OCI-LY7 (cell line): ENCODE data around the gene HMGXB4. TPM values are rescaled to one million over a fixed set of nuclear protein-coding genes. Genes with fewer than 3 reads are reported as not detected.
A peak's percentile ranks its signal among the peaks of the same experiment; 100 is the strongest.

Source experiments
- BruUV-seq: library from RNA; stranded (reverse); fragments of 400-500 nt; replicated peaks from 2 replicates; lab custom pipeline; 2021; lab: Mats Ljungman, UMichigan
- CTCF ChIA-PET: fragments of 300-600 bp; sonication (Branson Sonifier 250); formaldehyde crosslinking; loops from one replicate; lab custom pipeline; 2022; ENCODE audit warnings: antibody characterized with exemption; ENCODE audit not compliant: unreplicated experiment; lab: Charles Lee
- POLR2A ChIA-PET: fragments of 300-600 bp; sonication (Branson Sonifier 250); formaldehyde crosslinking; loops from one replicate; lab custom pipeline; 2022; ENCODE audit warnings: antibody characterized with exemption; lab: Charles Lee
- DNase-seq: peaks from one replicate; pipeline ENCODE4 v3.0.0-alpha.2; 2015; ENCODE audit warnings: low spot score
- H2AFZ ChIP-seq: fragments of 200-600 bp; sonication (generic), shearing (Covaris generic); 2 replicates; pipeline ENCODE4 v1.6.1; 2014; ENCODE audit warnings: mild to moderate bottlenecking, antibody characterized with exemption, low read length, moderate library complexity
- H3K27ac ChIP-seq: fragments of 200-600 bp; sonication (generic); 2 replicates; pipeline ENCODE4 v1.5.1; 2014; ENCODE audit warnings: mixed run types, low read depth, mild to moderate bottlenecking, moderate library complexity, low read length, inconsistent platforms; ENCODE audit not compliant: poor library complexity, severe bottlenecking
- H3K36me3 ChIP-seq: fragments of 200-600 bp; sonication (generic); 2 replicates; pipeline ENCODE4 v1.6.1; 2014; ENCODE audit warnings: mild to moderate bottlenecking, antibody characterized with exemption, low read length, moderate library complexity, mixed read lengths; ENCODE audit not compliant: insufficient read depth
- H3K4me1 ChIP-seq: fragments of 200-600 bp; sonication (generic); 2 replicates; pipeline ENCODE4 v1.5.1; 2014; ENCODE audit warnings: mild to moderate bottlenecking, low read length; ENCODE audit not compliant: insufficient read depth, poor library complexity, severe bottlenecking
- H3K4me2 ChIP-seq: fragments of 200-600 bp; sonication (generic); 2 replicates; pipeline ENCODE4 v1.6.1; 2014; ENCODE audit warnings: mild to moderate bottlenecking, low read length
- H3K4me3 ChIP-seq: fragments of 200-600 bp; sonication (generic); 2 replicates; pipeline ENCODE4 v1.5.1; 2014; ENCODE audit warnings: mild to moderate bottlenecking, low read depth, low read length; ENCODE audit not compliant: poor library complexity, severe bottlenecking
- H3K79me2 ChIP-seq: fragments of 200-600 bp; sonication (generic); 2 replicates; pipeline ENCODE4 v1.6.1; 2016; ENCODE audit warnings: low read depth, mild to moderate bottlenecking, low read length, moderate library complexity, mixed read lengths; ENCODE audit not compliant: insufficient read depth
- H3K9me2 ChIP-seq: fragments of 200-600 bp; sonication (generic); 2 replicates; pipeline ENCODE4 v1.6.1; 2016; ENCODE audit warnings: mild to moderate bottlenecking, low read length, mixed read lengths; ENCODE audit not compliant: insufficient read depth
- H3K9me3 ChIP-seq: fragments of 200-600 bp; sonication (generic); 2 replicates; pipeline ENCODE4 v1.6.1; 2014; ENCODE audit warnings: mild to moderate bottlenecking, mixed run types, low read length, mixed read lengths
- H4K20me1 ChIP-seq: fragments of 200-600 bp; sonication (generic); 2 replicates; pipeline ENCODE4 v1.6.1; 2014; ENCODE audit warnings: mild to moderate bottlenecking, antibody characterized with exemption, low read length, moderate library complexity, mixed read lengths; ENCODE audit not compliant: insufficient read depth
- CTCF ChIP-seq: fragments of 200-600 bp; sonication (generic); conservative IDR thresholded peaks from 2 replicates; pipeline ENCODE4 v1.5.1; 2014; ENCODE audit warnings: mild to moderate bottlenecking, antibody characterized with exemption, low read length, moderate library complexity, mixed read lengths
- EZH2phosphoT487 ChIP-seq: fragments of 200-600 bp; sonication (generic); IDR thresholded peaks from 2 replicates; pipeline ENCODE4 v1.6.1; 2018; ENCODE audit warnings: low read depth, borderline replicate concordance, mild to moderate bottlenecking, mixed run types, antibody characterized with exemption, low read length, moderate library complexity, mixed read lengths
- intact Hi-C: fragments of 100-400 bp; cut with micrococcal nuclease; formaldehyde crosslinking; loops from one replicate; pipeline ENCODE4 v1.10.0; 2022; ENCODE audit not compliant: unreplicated experiment
- total RNA-seq, 2 experiments: library from RNA; depleted of rRNA in 1 of 2; stranded (reverse); fragments of >200 nt in 1 of 2; shearing (Covaris generic) in 1 of 2; gene quantifications; 2 replicates each; pipeline ENCODE4 v1.2.3, GENCODE V29; 2014 to 2022

HMGXB4 gene
- total RNA-seq, 2 experiments from 2014 or later = 25.2 to 46.9 TPM

DNA sequence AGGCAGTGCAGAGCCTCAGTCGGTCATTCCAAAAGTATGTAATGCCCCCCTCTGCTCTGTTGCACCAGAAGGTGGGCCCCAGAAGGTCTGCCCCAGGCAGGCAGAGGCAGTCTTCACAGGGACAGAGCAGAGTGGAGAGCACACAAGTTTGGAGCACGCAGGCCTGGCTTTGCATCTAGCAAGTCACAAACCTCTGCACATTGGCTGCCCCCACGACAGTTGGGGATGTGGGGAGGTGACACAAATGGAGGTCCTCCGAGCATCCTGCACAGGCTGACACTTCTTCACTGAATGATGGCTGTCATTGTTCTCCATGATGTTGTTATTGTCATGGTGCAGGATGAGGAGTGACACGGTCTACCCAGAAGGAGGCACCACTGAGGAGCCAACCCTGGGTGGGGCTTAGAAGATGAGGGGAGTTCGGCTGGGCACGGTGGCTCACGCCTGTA lies 54.3 kb downstream of the HMGXB4 start:
- Histone ChIP-seq H3K36me3 (no peaks in the 10 kb centered on the region), H3K4me2 (peak overlapping the region; percentile 25; the same call in 1 of the 2 replicates), H3K9me3 (no peaks in the 10 kb centered on the region), H2AFZ (no peak overlapping the region), H3K27ac (no peak overlapping the region), H3K4me3 (no peak overlapping the region), H4K20me1 (no peaks in the 10 kb centered on the region), H3K79me2 (no peaks in the 10 kb centered on the region), H3K4me1 (peaks cover 44% of the 10 kb centered on the region), H3K9me2 (no peaks in the 10 kb centered on the region)
- CTCF ChIA-PET = no interaction called here
- POLR2A ChIA-PET = interaction anchor here (0.6 to 0.7 kb wide), 2 partner anchors 14 to 773 kb away, joined by 5 to 6 read pairs; no protein-coding TSS in a partner anchor
- TF ChIP-seq EZH2phosphoT487 (no peak), CTCF (no peak)
- DNase-seq = no peak
- intact Hi-C loops = no loop called here
- BruUV-seq = no TSS peak

DNA sequence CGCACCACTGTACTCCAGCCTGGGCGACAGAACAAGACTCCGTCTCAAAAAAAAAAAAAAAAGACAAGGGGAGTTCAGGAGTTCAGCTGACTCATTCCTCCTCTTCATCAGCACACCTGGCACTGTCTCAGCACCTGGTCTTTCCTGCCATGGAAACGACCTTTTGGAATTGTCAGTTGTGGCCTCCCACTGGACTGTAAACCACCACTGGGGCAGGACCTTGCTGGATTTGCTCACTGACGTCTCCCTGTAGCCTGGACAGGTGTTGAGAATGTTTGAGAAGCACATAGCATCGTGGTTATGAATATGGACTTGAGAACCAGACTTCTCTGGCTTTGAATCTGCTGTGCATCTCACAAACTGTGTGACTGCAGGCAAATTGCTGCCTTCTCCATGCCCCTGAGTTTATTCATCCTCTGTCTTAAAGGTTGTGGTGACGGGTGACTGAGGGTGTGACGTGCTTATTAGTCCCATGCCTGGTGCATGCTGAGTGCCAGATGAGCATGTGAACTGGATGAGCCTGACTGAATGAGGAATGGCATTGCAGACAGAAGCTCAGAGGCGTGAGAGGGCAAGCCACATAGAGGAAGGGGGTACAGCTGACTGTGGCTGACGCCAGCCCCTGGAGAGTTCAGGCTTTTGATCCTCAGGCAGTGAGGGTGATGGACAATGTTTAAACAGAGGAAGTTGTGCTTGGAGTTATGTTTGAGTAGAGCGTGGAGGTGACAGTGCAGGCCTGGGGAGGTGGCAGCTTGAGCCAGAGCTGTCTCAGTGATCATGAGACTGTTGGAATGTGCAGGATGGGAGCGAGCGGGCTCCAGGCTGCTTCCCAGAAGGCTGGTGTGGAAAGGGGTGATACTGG lies 55.1 kb downstream of the HMGXB4 start:
- Histone ChIP-seq H3K9me3 (no peaks in the 10 kb centered on the region), H3K36me3 (no peaks in the 10 kb centered on the region), H3K4me2 (no peak overlapping the region), H2AFZ (no peak overlapping the region), H4K20me1 (no peaks in the 10 kb centered on the region), H3K4me1 (peaks cover 36% of the 10 kb centered on the region), H3K9me2 (no peaks in the 10 kb centered on the region), H3K27ac (no peak overlapping the region), H3K79me2 (no peaks in the 10 kb centered on the region), H3K4me3 (no peak overlapping the region)
- intact Hi-C loops = no loop called here
- no peak for TF ChIP-seq EZH2phosphoT487
- no peak for TF ChIP-seq CTCF
- ChIA-PET POLR2A (no interaction called here), CTCF (no interaction called here)
- DNase-seq = no peak
- no TSS peak for BruUV-seq
